ENCODE data around the gene SERAC1.

Gene SERAC1

GRCh38 chr6:158080849-158081656, 87.0 kb downstream of the SERAC1 start:
- no peak for DNase-seq (ENCODE audit: low read depth in 2 of 2)

- no peak for DNase-seq (ENCODE audit: low read depth in 2 of 2)
Measured at GRCh38 chr6:158078320-158078719, 89.7 kb downstream of the SERAC1 start.

GRCh38 chr6:158077676-158078075, 90.4 kb downstream of the SERAC1 start:
- no peak for DNase-seq (ENCODE audit: low read depth in 2 of 2)

GRCh38 chr6:158076548-158076947, 91.5 kb downstream of the SERAC1 start:
- DNase-seq (ENCODE audit: low read depth in 2 of 2) = no peak

GRCh38 chr6:158073776-158074175, 94.3 kb downstream of the SERAC1 start:
- DNase-seq (ENCODE audit: low read depth in 2 of 2) = no peak

- peak; percentile 36 to 45 for DNase-seq (ENCODE audit: low read depth in 2 of 2)
Measured at GRCh38 chr6:158072083-158072721, 95.9 kb downstream of the SERAC1 start.

GRCh38 chr6:158071121-158072082, 96.7 kb downstream of the SERAC1 start:
- DNase-seq (ENCODE audit: low read depth in 2 of 2) = no peak

- DNase-seq (ENCODE audit: low read depth in 2 of 2) = no peak
Measured at GRCh38 chr6:158070513-158070912, 97.5 kb downstream of the SERAC1 start.

- no peak for DNase-seq (ENCODE audit: low read depth in 2 of 2)
Measured at GRCh38 chr6:158069800-158070195, 98.3 kb downstream of the SERAC1 start.

GRCh38 chr6:158068893-158069799, 98.9 kb downstream of the SERAC1 start:
- no peak for DNase-seq (ENCODE audit: low read depth in 2 of 2)

GRCh38 chr6:158068156-158068892, 99.7 kb downstream of the SERAC1 start:
- no peak for DNase-seq (ENCODE audit: low read depth in 2 of 2)

- DNase-seq (ENCODE audit: low read depth in 2 of 2) = no peak
Measured at GRCh38 chr6:158067436-158068015, 100.5 kb downstream of the SERAC1 start.

GRCh38 chr6:158066136-158066781, 101.8 kb downstream of the SERAC1 start:
- no peak for DNase-seq (ENCODE audit: low read depth in 2 of 2)

- no peak for DNase-seq (ENCODE audit: low read depth in 2 of 2)
Measured at GRCh38 chr6:158064725-158065251, 103.3 kb downstream of the SERAC1 start.

GRCh38 chr6:158063736-158064135, 104.3 kb downstream of the SERAC1 start:
- DNase-seq (ENCODE audit: low read depth in 2 of 2) = no peak

GRCh38 chr6:158061709-158062461, 106.2 kb downstream of the SERAC1 start:
- no peak for DNase-seq (ENCODE audit: low read depth in 2 of 2)

GRCh38 chr6:158061361-158061708, 106.7 kb downstream of the SERAC1 start:
- DNase-seq (ENCODE audit: low read depth in 2 of 2) = no peak
